ENCODE measurements around the gene SMIM24.
"Not testable (repeated sequence)": the region's sequence is repeated elsewhere in the genome, so short reads cannot be mapped to it uniquely, and the experiment has no call there.

Gene SMIM24

DNA sequence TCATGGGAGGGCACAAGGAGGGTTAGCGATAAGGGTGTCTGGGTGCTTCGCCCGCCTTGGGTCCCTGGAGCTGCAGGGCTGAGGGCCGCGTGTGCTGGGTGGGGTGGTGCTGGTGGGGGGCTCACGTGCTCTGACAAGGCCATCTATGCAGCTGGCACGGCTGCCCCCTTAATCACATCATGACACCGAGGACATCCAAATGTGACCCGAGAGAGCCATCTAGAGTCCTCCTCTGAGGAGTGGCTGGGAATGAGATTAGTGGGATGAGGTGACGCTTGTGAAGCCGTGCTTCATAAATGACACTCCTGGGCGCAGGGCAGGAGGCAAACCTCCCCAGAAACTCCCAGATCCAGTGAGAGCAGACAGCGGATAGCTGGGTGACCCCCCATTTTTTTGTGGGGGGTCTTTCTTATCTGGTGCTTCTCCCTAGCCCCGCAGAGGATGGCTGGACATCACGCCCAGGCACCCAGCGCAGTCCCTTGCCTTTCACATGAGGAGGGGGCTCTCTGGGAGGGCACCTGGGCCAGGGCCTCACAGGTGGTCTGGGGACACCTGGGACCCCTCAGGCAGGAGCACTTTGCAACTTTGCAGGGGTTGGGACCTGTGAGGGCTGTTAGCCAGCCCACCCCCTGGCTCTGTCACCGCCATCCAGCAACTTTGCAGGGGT is 32.4 kb upstream of the SMIM24 start:
- DNase-seq (ENCODE audit: extremely low read depth, insufficient read length), result no peak
- Histone ChIP-seq H3K27me3 (replicated peaks; ENCODE audit: control insufficient read depth, insufficient read depth, low read length) (no peaks in the 10 kb centered on the region), H3K36me3 (ENCODE audit: control insufficient read depth, insufficient read depth, low read length) (peaks cover 7% of the 10 kb centered on the region), H3K4me3 (replicated peaks; ENCODE audit: low read depth, low read length) (no peak overlapping the region)
- TF ChIP-seq, protein P1, sequence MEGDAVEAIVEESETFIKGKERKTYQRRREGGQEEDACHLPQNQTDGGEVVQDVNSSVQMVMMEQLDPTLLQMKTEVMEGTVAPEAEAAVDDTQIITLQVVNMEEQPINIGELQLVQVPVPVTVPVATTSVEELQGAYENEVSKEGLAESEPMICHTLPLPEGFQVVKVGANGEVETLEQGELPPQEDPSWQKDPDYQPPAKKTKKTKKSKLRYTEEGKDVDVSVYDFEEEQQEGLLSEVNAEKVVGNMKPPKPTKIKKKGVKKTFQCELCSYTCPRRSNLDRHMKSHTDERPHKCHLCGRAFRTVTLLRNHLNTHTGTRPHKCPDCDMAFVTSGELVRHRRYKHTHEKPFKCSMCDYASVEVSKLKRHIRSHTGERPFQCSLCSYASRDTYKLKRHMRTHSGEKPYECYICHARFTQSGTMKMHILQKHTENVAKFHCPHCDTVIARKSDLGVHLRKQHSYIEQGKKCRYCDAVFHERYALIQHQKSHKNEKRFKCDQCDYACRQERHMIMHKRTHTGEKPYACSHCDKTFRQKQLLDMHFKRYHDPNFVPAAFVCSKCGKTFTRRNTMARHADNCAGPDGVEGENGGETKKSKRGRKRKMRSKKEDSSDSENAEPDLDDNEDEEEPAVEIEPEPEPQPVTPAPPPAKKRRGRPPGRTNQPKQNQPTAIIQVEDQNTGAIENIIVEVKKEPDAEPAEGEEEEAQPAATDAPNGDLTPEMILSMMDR (IDR thresholded peaks at IDR 0.05; ENCODE audit: insufficient read depth, low read length, poor library complexity, severe bottlenecking), result no peak

DNA sequence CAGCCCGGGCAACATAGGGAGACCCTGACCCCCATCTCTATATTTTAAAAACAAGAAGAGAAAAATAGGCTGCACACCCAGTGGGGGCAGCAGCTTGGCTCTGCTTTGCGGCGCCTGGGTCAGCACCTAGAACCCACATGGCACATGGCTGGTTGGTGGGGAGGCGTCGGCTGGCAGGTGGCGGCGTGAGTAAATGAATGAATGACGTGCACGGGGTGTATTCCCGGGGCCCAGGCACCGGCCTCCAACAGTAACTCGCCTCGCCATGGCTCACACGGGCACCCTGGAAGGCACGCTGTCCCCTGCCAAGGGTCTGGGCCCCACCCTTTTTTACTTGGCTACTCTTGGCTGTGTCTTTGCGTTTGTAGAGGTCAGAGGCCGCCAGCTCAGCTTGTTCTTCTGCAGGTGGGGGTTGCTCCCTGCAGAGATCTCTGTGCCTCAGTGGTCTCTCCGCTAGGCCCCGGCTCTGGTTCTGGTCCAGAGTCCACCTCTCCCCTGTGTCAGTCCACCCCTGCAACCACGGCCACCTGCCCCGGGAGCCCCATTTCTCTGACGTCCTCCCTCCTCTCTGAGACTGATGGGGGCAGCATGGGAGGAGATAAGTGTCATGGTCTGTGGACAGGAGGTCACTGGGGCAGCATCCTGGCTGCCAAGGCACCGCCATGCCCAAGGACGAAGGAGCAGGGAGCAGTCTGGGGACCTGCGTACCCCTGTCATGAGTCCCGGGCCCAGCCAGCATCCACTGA is 31.4 kb upstream of the SMIM24 start:
- H3K36me3 ChIP-seq (ENCODE audit: control insufficient read depth, insufficient read depth, low read length), result peaks cover 7% of the 10 kb centered on the region
- H3K27me3 ChIP-seq (replicated peaks; ENCODE audit: control insufficient read depth, insufficient read depth, low read length), result no peaks in the 10 kb centered on the region
- DNase-seq (ENCODE audit: extremely low read depth, insufficient read length), result no peak
- H3K4me3 ChIP-seq (replicated peaks; ENCODE audit: low read depth, low read length), result no peak overlapping the region
- TF ChIP-seq, protein P1 (IDR thresholded peaks at IDR 0.05; ENCODE audit: insufficient read depth, low read length, poor library complexity, severe bottlenecking), result no peak

DNA sequence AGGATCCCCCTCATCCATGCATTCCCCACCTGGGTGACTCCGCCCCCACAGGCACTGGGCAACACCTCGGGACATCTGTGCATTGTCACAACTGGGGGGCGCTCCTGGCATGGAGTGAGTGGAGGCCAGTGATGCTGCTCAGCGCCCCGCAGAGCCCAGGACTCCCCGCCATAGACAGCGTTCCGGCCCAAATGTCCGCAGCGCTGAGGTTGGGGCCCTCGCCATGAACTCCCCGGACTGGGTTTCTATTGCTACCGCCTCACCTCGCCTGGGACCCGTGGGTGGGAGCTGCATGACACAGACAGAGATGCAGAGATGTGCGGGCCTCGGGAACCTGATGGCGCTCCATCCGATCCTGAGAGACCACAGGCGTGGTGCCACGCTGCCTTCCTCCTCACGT is 30.4 kb upstream of the SMIM24 start:
- Histone ChIP-seq H3K4me3 (replicated peaks; ENCODE audit: low read depth, low read length) (no peak overlapping the region), H3K36me3 (ENCODE audit: control insufficient read depth, insufficient read depth, low read length) (peaks cover 7% of the 10 kb centered on the region)
- no peak for DNase-seq (ENCODE audit: extremely low read depth, insufficient read length)

DNA sequence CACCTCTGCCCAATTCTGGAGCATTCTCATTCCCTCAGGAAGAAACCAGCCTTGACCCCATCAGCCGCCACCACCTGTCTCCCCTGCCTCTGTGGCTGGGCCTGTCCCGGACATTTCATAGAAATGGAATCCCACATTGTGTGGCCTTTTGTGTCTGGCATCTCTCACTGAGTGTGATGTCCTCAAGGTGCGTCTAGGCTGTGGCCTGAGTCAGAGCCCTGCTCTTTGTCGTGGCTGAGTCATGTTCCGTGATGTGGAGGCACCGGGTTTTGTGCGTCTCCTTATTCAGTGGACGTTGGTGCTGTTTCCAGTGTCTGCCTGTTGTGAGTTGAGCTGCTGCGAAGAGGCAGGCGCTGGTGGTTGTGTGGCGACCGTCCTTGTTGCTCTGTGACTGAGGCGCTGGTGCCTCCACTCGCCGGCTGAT is 29.3 kb upstream of the SMIM24 start:
- DNase-seq (ENCODE audit: extremely low read depth, insufficient read length), result no peak
- TF ChIP-seq, protein P1 (IDR thresholded peaks at IDR 0.05; ENCODE audit: insufficient read depth, low read length, poor library complexity, severe bottlenecking), result no peak
- no peak overlapping the region for H3K4me3 ChIP-seq (replicated peaks; ENCODE audit: low read depth, low read length)
- H3K27me3 ChIP-seq (replicated peaks; ENCODE audit: control insufficient read depth, insufficient read depth, low read length), result no peaks in the 10 kb centered on the region
- H3K36me3 ChIP-seq (ENCODE audit: control insufficient read depth, insufficient read depth, low read length), result peaks cover 7% of the 10 kb centered on the region

More for the DNA sequence above, 30.4 kb upstream of the SMIM24 start:
- H3K27me3 ChIP-seq (replicated peaks; ENCODE audit: control insufficient read depth, insufficient read depth, low read length), result no peaks in the 10 kb centered on the region
- TF ChIP-seq, protein P1 (IDR thresholded peaks at IDR 0.05; ENCODE audit: insufficient read depth, low read length, poor library complexity, severe bottlenecking), result no peak

DNA sequence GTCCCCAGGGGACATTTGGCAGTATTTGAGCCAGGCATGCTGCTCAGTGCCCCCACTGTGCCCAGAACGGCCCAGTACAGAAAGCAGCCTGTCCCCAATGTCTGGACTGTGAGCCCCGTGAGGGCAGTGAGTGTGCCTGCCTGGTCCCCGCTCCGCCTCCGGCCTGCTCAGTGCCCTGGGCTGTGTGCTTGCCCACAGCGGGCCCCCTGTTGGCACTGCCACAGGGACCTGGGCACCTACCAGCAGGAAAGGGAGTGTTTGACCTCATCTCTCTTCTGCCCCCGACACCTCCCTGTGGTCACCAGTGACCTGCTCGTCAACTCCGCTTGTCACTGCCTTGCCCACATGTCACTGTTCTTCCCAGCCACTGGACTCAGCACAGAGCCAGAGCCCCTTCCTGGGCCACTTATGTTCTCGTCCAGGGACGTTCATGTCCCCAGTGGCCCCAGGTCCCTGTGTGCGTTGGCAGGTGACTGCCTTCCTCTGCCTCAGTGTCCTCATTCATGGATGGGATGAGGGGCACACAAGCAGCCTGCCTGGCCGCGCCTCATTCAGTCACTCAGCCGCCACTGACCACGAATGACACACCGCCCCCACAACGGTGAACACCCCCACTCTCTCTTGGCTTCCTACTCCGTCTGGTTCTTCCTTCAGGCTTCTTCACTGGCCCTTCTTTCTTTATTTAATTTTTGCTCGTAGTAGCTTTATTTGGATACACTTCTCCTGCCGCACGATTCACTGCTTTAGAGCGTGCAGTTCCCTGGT is 28.6 kb upstream of the SMIM24 start:
- no peak for DNase-seq (ENCODE audit: extremely low read depth, insufficient read length)
- peaks cover 7% of the 10 kb centered on the region for H3K36me3 ChIP-seq (ENCODE audit: control insufficient read depth, insufficient read depth, low read length)
- TF ChIP-seq, protein P1 (IDR thresholded peaks at IDR 0.05; ENCODE audit: insufficient read depth, low read length, poor library complexity, severe bottlenecking), result no peak

DNA sequence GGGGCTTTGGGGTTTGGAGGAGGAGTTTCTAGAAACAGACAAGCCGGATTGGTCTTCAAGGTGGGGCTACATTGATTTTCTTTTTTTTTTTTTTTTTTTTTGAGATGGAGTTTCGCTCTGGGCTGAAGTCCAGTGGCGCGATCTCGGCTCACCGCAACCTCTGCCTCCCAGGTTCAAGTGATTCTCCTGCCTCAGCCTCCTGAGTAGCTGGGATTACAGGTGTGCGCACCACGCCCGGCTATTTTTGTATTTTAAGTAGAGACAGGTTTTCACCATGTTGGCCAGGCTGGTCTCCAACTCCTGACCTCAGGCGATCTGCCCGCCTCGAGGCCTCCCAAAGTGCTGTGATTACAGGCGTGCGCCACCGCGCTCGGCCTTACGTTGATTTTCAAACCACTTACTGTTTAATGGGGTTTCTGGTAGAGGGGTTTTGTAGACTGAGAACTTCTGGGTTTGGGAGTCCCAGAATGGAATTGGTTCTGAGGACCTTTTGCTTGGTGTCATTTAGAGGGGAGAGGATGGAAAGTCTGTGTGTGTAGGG is 27.9 kb upstream of the SMIM24 start:
- not testable (repeated sequence) for H3K4me3 ChIP-seq (replicated peaks; ENCODE audit: low read depth, low read length); H3K27me3 ChIP-seq (replicated peaks; ENCODE audit: control insufficient read depth, insufficient read depth, low read length); H3K36me3 ChIP-seq (ENCODE audit: control insufficient read depth, insufficient read depth, low read length); DNase-seq (ENCODE audit: extremely low read depth, insufficient read length)

More for the DNA sequence above, 28.6 kb upstream of the SMIM24 start:
- Histone ChIP-seq H3K27me3 (replicated peaks; ENCODE audit: control insufficient read depth, insufficient read depth, low read length) (no peaks in the 10 kb centered on the region), H3K4me3 (replicated peaks; ENCODE audit: low read depth, low read length) (no peak overlapping the region)
